WI38 (cell line): ENCODE measurements around the gene DUSP10.

Experiments used
- H3K4me3 ChIP-seq: 2 replicates; pipeline ENCODE4 v1.5.1; 2011; ENCODE audit warnings: low read depth, mild to moderate bottlenecking, control low read depth, low read length
- CTCF ChIP-seq: IDR thresholded peaks from 2 replicates; pipeline ENCODE4 v1.5.1; 2012; ENCODE audit warnings: low read depth, mild to moderate bottlenecking, control low read depth, low read length

The DUSP10 gene

GRCh38 chr1:221680085-221680484, 61.8 kb downstream of the DUSP10 start:
- no peak overlapping the region for H3K4me3 ChIP-seq
- TF ChIP-seq CTCF: no peak

- H3K4me3 ChIP-seq: no peak overlapping the region
- no peak for TF ChIP-seq CTCF
Observed at GRCh38 chr1:221678014-221678413, 63.9 kb downstream of the DUSP10 start.

GRCh38 chr1:221675880-221676800, 65.7 kb downstream of the DUSP10 start:
- no peak overlapping the region for H3K4me3 ChIP-seq
- TF ChIP-seq CTCF: no peak

GRCh38 chr1:221672965-221673364, 68.9 kb downstream of the DUSP10 start:
- no peak for TF ChIP-seq CTCF
- H3K4me3 ChIP-seq: no peak overlapping the region

GRCh38 chr1:221672239-221672645, 69.6 kb downstream of the DUSP10 start:
- H3K4me3 ChIP-seq: no peak overlapping the region
- TF ChIP-seq CTCF: no peak

- H3K4me3 ChIP-seq: no peak overlapping the region
- no peak for TF ChIP-seq CTCF
Observed at GRCh38 chr1:221670081-221670480, 71.8 kb downstream of the DUSP10 start.

- no peak for TF ChIP-seq CTCF
Observed at GRCh38 chr1:221669441-221669840, 72.4 kb downstream of the DUSP10 start.

More at GRCh38 chr1:221669441-221669840, 72.4 kb downstream of the DUSP10 start:
- no peak overlapping the region for H3K4me3 ChIP-seq
